K562 (cell line): Measurements from ENCODE around the gene TIMM23. TPM values are rescaled to one million over a fixed set of nuclear protein-coding genes. Genes with fewer than 3 reads are reported as not detected.

Experiments
- ATAC-seq: fragments of 200-7000 bp; cut with Tn5 transposase; 3 replicates; pipeline ENCODE4 v1.9.1; 2020; ENCODE audit warnings: moderate library complexity
- BruUV-seq: library from RNA; stranded (reverse); fragments of 400-500 nt; replicated peaks from 2 replicates; lab custom pipeline; 2021; lab: Mats Ljungman, UMichigan
- CTCF ChIA-PET: fragments of 300-600 bp; formaldehyde crosslinking; extraction: SDS; loops from one replicate; lab custom pipeline; 2021; ENCODE audit warnings: low intra/inter-chr PET ratio; lab: Yijun Ruan, JAX
- POLR2A ChIA-PET: fragments of 300-600, 350-650 bp; sonication (Branson Sonifier 250); formaldehyde crosslinking; extraction: SDS; loops from one replicate; lab custom pipeline; 2021; ENCODE audit warnings: antibody characterized with exemption, inconsistent platforms; lab: Yijun Ruan, JAX
- DNase-seq, 4 experiments: peaks; one replicate each; pipeline versions ENCODE4 v3.0.0 to v3.0.0-alpha.2; 2011 to 2018; ENCODE audit warnings: low spot score in 3 of 4, mixed read lengths in 3 of 4; ENCODE audit errors: extremely low read depth in 1 of 4
- FAIRE-seq: peaks from 2 replicates; lab custom pipeline; 2011; peaks lifted over from hg19 to GRCh38; lab: Jason Lieb, UNC
- H2AFZ ChIP-seq: 2 replicates; pipeline ENCODE4 v1.6.0; 2011; ENCODE audit warnings: low read depth, low read length, control low read depth, inconsistent platforms
- H3K27ac ChIP-seq: fragments of 200-600 bp; 3 replicates; pipeline ENCODE4 v1.8.0; 2011; ENCODE audit warnings: low read depth, mild to moderate bottlenecking, control low read depth, inconsistent platforms, low read length, moderate library complexity, mixed read lengths; ENCODE audit errors: extremely low read depth
- H3K27me3 ChIP-seq, 2 experiments: fragments of 300-600 bp in 1 of 2; 2 replicates in 1 of 2; 3 replicates in 1 of 2; pipeline versions ENCODE4 v1.6.0 to v1.8.0; 2011; ENCODE audit warnings: inconsistent platforms in 2 of 2, low read length in 2 of 2, mild to moderate bottlenecking in 1 of 2, mixed read lengths in 1 of 2, moderate library complexity in 1 of 2; ENCODE audit not compliant: control insufficient read depth in 2 of 2, insufficient read depth in 2 of 2
- H3K36me3 ChIP-seq: fragments of 300-600 bp; 3 replicates; pipeline ENCODE4 v1.8.0; 2011; ENCODE audit warnings: mild to moderate bottlenecking, low read length, inconsistent platforms; ENCODE audit not compliant: control insufficient read depth, insufficient read depth
- H3K4me1 ChIP-seq, 2 experiments: fragments of 200-600 bp in 1 of 2; replicated peaks in 1 of 2; 2 replicates in 1 of 2; 3 replicates in 1 of 2; pipeline versions ENCODE4 v1.5.1 to v1.8.0; 2011; ENCODE audit warnings: inconsistent platforms in 2 of 2, low read length in 2 of 2, mild to moderate bottlenecking in 1 of 2, mixed read lengths in 1 of 2, moderate library complexity in 1 of 2; ENCODE audit not compliant: control insufficient read depth in 2 of 2, insufficient read depth in 2 of 2
- H3K4me2 ChIP-seq: 2 replicates; pipeline ENCODE4 v1.6.1; 2011; ENCODE audit warnings: low read length, control low read depth, inconsistent platforms, mixed read lengths; ENCODE audit not compliant: insufficient read depth
- H3K4me3 ChIP-seq: fragments of 200-600 bp; sonication (generic), shearing (Covaris generic); 2 replicates; pipeline ENCODE4 v1.5.1; 2016; ENCODE audit warnings: control low read depth, inconsistent platforms
- H3K79me2 ChIP-seq: fragments of 200-600 bp; 3 replicates; pipeline ENCODE4 v1.8.0; 2011; ENCODE audit warnings: low read length, inconsistent platforms; ENCODE audit not compliant: control insufficient read depth, insufficient read depth
- H3K9ac ChIP-seq, 2 experiments: 2 replicates each; pipeline versions ENCODE4 v1.6.0 to v1.6.1; 2011; ENCODE audit warnings: low read depth in 2 of 2, low read length in 2 of 2, control low read depth in 1 of 2, inconsistent platforms in 1 of 2, mild to moderate bottlenecking in 1 of 2, mixed read lengths in 1 of 2; ENCODE audit not compliant: insufficient read depth in 1 of 2
- H3K9me1 ChIP-seq: one replicate; pipeline ENCODE4 v1.6.0; 2011; ENCODE audit warnings: inconsistent platforms, mild to moderate bottlenecking, low read length, moderate library complexity; ENCODE audit not compliant: control insufficient read depth, insufficient read depth
- H3K9me3 ChIP-seq: replicated peaks from 2 replicates; pipeline ENCODE4 v1.5.1; 2011; ENCODE audit warnings: low read depth, low read length, inconsistent platforms; ENCODE audit not compliant: control insufficient read depth, insufficient read depth
- H4K20me1 ChIP-seq: replicated peaks from 2 replicates; pipeline ENCODE4 v1.6.1; 2011; ENCODE audit warnings: low read length, inconsistent platforms, mixed read lengths; ENCODE audit not compliant: control insufficient read depth, insufficient read depth
- WGBS: fragments of 100-300 bp; shearing (Covaris generic); methylation state at CpG from one replicate; pipeline ENCODE4 v1.1.6; 2016; ENCODE audit warnings: low coverage, mixed read lengths; ENCODE audit not compliant: insufficient coverage; ENCODE audit errors: missing lambda C conversion rate; 5-methylcytosine and 5-hydroxymethylcytosine counted together
- in situ Hi-C: fragments of 300-500 bp; cut with MboI; formaldehyde crosslinking; loops from 4 replicates; pipeline ENCODE4 v1.15.0; 2018; ENCODE audit warnings: inconsistent platforms, mixed read lengths
- intact Hi-C: fragments of 100-400 bp; cut with micrococcal nuclease; formaldehyde crosslinking; loops from 2 replicates; pipeline ENCODE4 v1.14.2; 2022
- polyA plus RNA-seq, 8 experiments: library from polyadenylated mRNA; depleted of rRNA in 4 of 8; stranded (reverse) in 5 of 8; unstranded in 3 of 8; fragments of >200 nt; fragmentation: Nextera tagmentation in 2 of 8; fragmentation: Illumina TruSeq in 1 of 8; extraction: Ambion mirVana in 2 of 8; extraction: Trizol in 1 of 8; gene quantifications; 2 replicates each; pipeline versions ENCODE4 v1.2.1 to v1.2.3, GENCODE V29; 2011 to 2014; ENCODE audit warnings: inconsistent platforms in 1 of 8, missing spikeins in 1 of 8
- total RNA-seq, 7 experiments: library from RNA; depleted of rRNA in 6 of 7; stranded (reverse); fragments of >200 nt in 6 of 7; fragmentation: Illumina TruSeq in 2 of 7; extraction: Trizol in 2 of 7; gene quantifications; 2 replicates each; pipeline versions ENCODE4 v1.2.1 to v1.2.3, GENCODE V29; 2011 to 2021; ENCODE audit warnings: low replicate concordance in 1 of 7
- TF ChIP-seq, protein P1 (sequence below): fragments of 450-650 bp; IDR thresholded peaks from 2 replicates; pipeline ENCODE4 v1.6.1; 2018; ENCODE audit not compliant: partially characterized antibody
- TF ChIP-seq, protein P2 (sequence below): IDR thresholded peaks from 2 replicates; pipeline ENCODE4 v1.6.1; 2014; ENCODE audit warnings: antibody characterized with exemption

TIMM23 gene
- total and polyA plus RNA-seq, 9 of the 15 experiments (the other 6 are each of a cell fraction or from before 2014, with no cell fraction given), result 148 to 280 (median 183) TPM

DNA sequence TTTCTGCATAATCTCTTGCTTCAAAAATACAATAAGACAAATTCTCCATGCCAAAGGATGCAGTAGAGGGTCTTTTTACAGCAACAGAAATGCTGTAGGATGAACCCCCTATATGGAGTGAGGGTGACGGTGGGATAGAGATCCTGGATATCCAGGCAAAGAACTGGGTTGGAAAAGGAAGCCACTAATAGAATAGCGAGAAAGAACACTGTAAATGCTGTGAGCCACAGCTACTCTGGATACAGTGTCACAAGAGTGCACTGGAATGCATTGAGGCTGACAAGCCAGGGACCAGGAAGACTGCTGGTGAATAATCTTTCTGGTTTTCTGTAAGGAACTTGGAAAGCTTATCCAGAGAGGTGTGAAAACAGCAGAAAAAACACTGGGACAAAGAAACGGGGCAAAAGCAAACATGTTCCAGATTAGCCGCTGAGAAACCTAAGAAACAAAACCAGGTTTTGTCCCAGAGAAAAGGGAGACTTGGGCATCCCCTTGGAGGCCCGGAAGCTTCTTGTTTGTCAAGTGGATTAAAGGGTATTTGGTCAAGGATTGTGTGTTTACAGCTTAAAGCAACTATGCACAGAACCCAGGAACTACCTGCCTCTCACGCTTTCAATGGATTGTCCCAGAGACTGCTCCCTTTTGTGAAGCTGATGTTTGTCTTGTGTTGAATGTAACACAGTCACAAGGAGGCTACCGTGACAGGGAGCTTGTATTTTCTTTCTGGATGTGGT lies 79.9 kb downstream of the TIMM23 start:
- DNase-seq (no peak), FAIRE-seq (no peak), ATAC-seq (no peak)
- Histone ChIP-seq H3K9me1 (no peaks in the 10 kb centered on the region), H3K4me1 (peaks cover 4 to 22% of the 10 kb centered on the region in 2 experiments; a peak in 4 of 5 replicates), H4K20me1 (no peaks in the 10 kb centered on the region), H3K27ac (no peak overlapping the region), H3K9ac (no peak overlapping the region), H3K4me3 (no peak overlapping the region), H3K27me3 (no peaks in the 10 kb centered on the region), H3K79me2 (no peaks in the 10 kb centered on the region), H2AFZ (peak overlapping the region; percentile 46), H3K9me3 (0 out of 2 replicates have a peak, but pooled peaks cover 2% of the 10 kb centered on the region), H3K36me3 (no peaks in the 10 kb centered on the region), H3K4me2 (no peak overlapping the region)
- TF ChIP-seq, protein P1, sequence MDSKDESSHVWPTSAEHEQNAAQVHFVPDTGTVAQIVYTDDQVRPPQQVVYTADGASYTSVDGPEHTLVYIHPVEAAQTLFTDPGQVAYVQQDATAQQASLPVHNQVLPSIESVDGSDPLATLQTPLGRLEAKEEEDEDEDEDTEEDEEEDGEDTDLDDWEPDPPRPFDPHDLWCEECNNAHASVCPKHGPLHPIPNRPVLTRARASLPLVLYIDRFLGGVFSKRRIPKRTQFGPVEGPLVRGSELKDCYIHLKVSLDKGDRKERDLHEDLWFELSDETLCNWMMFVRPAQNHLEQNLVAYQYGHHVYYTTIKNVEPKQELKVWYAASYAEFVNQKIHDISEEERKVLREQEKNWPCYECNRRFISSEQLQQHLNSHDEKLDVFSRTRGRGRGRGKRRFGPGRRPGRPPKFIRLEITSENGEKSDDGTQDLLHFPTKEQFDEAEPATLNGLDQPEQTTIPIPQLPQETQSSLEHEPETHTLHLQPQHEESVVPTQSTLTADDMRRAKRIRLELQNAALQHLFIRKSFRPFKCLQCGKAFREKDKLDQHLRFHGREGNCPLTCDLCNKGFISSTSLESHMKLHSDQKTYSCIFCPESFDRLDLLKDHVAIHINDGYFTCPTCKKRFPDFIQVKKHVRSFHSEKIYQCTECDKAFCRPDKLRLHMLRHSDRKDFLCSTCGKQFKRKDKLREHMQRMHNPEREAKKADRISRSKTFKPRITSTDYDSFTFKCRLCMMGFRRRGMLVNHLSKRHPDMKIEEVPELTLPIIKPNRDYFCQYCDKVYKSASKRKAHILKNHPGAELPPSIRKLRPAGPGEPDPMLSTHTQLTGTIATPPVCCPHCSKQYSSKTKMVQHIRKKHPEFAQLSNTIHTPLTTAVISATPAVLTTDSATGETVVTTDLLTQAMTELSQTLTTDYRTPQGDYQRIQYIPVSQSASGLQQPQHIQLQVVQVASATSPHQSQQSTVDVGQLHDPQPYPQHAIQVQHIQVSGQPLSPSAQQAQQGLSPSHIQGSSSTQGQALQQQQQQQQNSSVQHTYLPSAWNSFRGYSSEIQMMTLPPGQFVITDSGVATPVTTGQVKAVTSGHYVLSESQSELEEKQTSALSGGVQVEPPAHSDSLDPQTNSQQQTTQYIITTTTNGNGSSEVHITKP, result peak; percentile 84
- TF ChIP-seq, protein P2, sequence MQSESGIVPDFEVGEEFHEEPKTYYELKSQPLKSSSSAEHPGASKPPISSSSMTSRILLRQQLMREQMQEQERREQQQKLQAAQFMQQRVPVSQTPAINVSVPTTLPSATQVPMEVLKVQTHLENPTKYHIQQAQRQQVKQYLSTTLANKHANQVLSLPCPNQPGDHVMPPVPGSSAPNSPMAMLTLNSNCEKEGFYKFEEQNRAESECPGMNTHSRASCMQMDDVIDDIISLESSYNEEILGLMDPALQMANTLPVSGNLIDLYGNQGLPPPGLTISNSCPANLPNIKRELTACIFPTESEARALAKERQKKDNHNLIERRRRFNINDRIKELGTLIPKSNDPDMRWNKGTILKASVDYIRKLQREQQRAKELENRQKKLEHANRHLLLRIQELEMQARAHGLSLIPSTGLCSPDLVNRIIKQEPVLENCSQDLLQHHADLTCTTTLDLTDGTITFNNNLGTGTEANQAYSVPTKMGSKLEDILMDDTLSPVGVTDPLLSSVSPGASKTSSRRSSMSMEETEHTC, result no peak
- CTCF ChIA-PET, result no interaction called here
- 53% methylated on average over 7 of the region's 7 CpGs for WGBS
- intact Hi-C loops, result no loop called here
- POLR2A ChIA-PET, result interaction anchor here (0.6 to 1.3 kb wide), 4 partner anchors 8 to 29 kb away, joined by 3 read pairs; no protein-coding TSS in a partner anchor
- in situ Hi-C loops, result no loop called here
- no TSS peak for BruUV-seq
